Measurements from ENCODE around the gene MRTFA. TPM values are rescaled to one million over a fixed set of nuclear protein-coding genes. Genes with fewer than 3 reads are reported as not detected.
"Not testable (repeated sequence)": the region's sequence is repeated elsewhere in the genome, so short reads cannot be mapped to it uniquely, and the experiment has no call there.

MRTFA gene
- total RNA-seq, 1 donor from 2014 or later, result 47.8 TPM

DNA sequence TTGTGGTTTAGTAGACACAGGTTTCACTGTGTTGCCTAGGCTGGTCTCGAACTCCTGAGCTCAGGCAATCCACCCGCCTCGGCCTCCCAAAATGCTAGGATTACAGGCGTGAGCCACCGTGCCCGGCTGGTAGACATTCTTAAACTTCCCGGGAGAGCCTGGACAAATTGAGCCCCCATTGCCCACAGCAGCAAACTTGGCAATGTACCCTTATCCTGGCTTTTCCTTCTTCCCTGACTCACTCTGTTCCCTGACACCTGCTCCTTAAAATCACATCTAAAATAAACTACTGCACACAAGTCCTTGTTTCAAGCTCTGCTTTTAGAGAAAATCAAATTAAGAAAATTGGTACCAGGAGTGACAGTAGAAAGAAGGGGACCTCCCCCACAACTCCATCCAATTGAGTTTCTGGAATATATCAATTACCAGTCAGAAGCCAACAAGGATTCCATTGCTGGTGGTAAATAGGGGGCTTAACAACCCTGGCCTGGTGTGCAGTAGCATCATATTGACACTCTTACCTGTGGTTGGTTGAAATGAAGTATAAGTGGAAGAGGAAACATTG is 35.4 kb upstream of the MRTFA start:
- intact Hi-C loops (cut with micrococcal nuclease), result no loop called here
- no peaks in the 10 kb centered on the region for H3K27me3 Mint-ChIP-seq (ENCODE audit: insufficient read depth)
- H3K27ac Mint-ChIP-seq, result no peak overlapping the region
- H3K4me3 Mint-ChIP-seq, result no peak overlapping the region
- peaks cover 4% of the 10 kb centered on the region for H3K36me3 Mint-ChIP-seq (ENCODE audit: low read depth)
- H3K9me3 Mint-ChIP-seq, result peaks cover 6% of the 10 kb centered on the region
- no peak for DNase-seq (ENCODE audit: low spot score)
- H3K4me1 Mint-ChIP-seq (ENCODE audit: low read depth), result peaks cover 32% of the 10 kb centered on the region

DNA sequence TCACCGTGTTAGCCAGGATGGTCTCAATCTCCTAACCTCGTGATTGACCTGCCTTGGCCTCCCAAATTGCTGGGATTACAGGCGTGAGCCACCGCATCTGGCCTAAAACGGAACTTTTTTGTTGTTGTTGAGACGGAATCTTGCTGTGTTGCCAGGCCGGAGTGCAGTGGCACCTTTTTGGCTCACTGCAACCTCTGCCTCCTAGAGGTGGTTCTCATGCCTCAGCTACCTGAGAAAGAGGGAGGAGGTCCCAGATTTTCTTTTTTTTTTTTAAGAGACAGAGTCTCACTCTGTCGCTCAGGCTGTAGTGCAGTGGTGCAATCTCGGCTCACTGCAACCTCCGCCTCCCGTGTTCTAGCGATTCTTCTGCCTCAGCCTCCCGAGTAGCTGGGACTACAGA is 34.9 kb upstream of the MRTFA start:
- Mint-ChIP-seq H3K4me1 (ENCODE audit: low read depth) (peaks cover 32% of the 10 kb centered on the region), H3K36me3 (ENCODE audit: low read depth) (peaks cover 6% of the 10 kb centered on the region), H3K4me3 (no peak overlapping the region), H3K9me3 (peaks cover 6% of the 10 kb centered on the region), H3K27ac (no peak overlapping the region), H3K27me3 (ENCODE audit: insufficient read depth) (no peaks in the 10 kb centered on the region)
- intact Hi-C loops (cut with micrococcal nuclease), result no loop called here
- DNase-seq (ENCODE audit: low spot score), result no peak

DNA sequence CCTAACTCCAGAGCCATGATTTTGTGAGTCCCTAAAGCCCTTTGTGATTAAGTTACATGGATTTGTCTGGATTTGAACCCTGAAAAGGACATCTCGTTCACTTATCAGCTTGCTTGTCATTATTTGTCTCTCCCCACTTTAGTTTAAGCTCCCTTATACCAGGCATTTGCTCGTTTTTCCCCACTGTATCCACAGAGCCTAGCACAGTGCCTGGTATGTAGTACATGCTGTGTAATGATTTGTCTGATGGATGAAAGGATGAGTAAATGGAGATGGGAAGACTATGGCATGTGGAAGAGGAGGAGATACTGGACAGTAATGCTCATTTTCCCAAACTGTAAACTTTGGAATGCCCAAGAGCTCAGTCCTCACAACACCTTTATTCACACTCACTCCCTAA is 33.5 kb upstream of the MRTFA start:
- Mint-ChIP-seq H3K4me1 (ENCODE audit: low read depth) (peaks cover 32% of the 10 kb centered on the region), H3K27me3 (ENCODE audit: insufficient read depth) (no peaks in the 10 kb centered on the region), H3K4me3 (no peak overlapping the region), H3K9me3 (peaks cover 6% of the 10 kb centered on the region), H3K27ac (peak overlapping the region; percentile 97), H3K36me3 (ENCODE audit: low read depth) (peaks cover 6% of the 10 kb centered on the region)
- DNase-seq (ENCODE audit: low spot score), result no peak
- intact Hi-C loops (cut with micrococcal nuclease), result no loop called here

DNA sequence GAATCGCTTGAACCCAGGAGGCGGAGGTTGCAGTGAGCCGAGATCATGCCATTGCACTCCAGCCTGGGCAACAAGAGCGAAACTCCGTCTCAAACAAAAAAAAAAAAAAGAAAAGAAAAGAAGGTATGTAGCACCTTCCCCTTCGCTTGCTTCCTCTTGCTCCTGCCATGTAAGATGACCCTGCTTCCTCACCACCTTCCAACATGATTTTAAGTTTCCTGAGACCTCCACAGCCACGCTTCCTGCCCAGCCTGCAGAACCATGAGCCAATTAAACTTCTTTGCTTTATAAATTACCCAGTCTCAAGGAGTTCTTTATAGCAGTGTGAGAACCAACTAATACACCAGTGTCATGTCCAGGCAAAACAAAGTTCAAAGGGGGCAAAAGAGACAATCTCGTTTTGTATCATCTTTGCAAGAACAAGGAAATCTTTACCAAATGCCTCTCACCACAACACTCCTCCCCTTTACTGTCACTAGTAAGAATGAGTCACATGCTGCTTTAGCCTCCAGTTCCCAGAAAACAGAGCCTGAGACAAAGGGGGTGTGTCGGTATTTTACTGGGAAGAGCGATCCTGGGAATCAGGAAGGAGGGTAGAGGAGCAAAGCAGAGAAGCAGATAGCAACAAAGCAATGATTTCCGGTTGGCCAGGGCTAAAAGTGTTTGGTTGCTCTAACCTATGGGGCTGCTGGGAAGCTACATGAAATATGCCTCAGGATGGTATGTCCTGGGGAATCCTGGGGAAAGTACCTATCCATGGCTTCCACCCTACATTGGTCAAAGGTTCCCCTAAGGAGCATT is 32.3 kb upstream of the MRTFA start:
- Mint-ChIP-seq H3K4me3 (peak overlapping the region; percentile 62), H3K27me3 (ENCODE audit: insufficient read depth) (no peaks in the 10 kb centered on the region)
- intact Hi-C loops (cut with micrococcal nuclease), result loop anchor here (1.0 to 2.0 kb wide), 2 partner anchors 14 to 16 kb away; no protein-coding TSS in a partner anchor

DNA sequence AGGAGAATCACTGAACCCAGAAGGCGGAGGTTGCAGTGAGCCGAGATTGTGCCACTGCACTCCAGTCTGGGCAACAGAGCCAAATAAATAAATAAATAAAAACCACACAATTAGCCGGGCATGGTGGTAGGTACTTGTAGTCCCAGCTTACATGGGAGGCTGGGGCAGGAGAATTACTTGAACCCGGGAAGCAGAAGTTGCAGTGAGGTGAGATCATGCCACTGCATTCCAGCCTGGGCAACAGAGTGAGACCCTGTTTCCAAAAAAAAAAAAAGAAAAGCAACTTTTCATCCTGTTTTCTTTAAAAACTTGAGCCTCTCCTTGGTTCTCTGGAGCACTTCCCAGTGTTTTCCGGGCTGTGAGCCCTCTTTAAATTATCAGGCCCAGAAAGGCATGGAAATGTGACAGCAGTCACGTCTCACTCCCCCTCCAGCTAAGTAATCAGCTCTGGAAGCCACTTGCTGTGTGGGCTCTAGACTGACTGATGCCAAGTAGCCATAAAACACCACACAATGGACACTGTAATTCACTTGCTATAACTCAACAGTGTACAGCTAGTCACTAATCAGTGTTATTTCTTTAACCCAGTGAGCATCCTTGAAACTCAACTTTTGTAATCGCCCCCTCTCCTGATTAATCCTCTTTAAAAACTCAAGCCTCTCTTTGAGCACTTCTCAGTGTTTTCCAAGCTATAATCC is 29.8 kb upstream of the MRTFA start:
- no peak overlapping the region for H3K27ac Mint-ChIP-seq
- intact Hi-C loops (cut with micrococcal nuclease), result no loop called here
- H3K9me3 Mint-ChIP-seq, result peaks cover 6% of the 10 kb centered on the region
- H3K4me1 Mint-ChIP-seq (ENCODE audit: low read depth), result peaks cover 26% of the 10 kb centered on the region
- no peak for DNase-seq (ENCODE audit: low spot score)
- peaks cover 6% of the 10 kb centered on the region for H3K36me3 Mint-ChIP-seq (ENCODE audit: low read depth)
- H3K4me3 Mint-ChIP-seq, result no peak overlapping the region
- no peaks in the 10 kb centered on the region for H3K27me3 Mint-ChIP-seq (ENCODE audit: insufficient read depth)

More for the DNA sequence above, 32.3 kb upstream of the MRTFA start:
- Mint-ChIP-seq H3K27ac (peak overlapping the region; percentile 97), H3K36me3 (ENCODE audit: low read depth) (peaks cover 6% of the 10 kb centered on the region), H3K4me1 (ENCODE audit: low read depth) (peaks cover 32% of the 10 kb centered on the region), H3K9me3 (peaks cover 6% of the 10 kb centered on the region)
- no peak for DNase-seq (ENCODE audit: low spot score)

DNA sequence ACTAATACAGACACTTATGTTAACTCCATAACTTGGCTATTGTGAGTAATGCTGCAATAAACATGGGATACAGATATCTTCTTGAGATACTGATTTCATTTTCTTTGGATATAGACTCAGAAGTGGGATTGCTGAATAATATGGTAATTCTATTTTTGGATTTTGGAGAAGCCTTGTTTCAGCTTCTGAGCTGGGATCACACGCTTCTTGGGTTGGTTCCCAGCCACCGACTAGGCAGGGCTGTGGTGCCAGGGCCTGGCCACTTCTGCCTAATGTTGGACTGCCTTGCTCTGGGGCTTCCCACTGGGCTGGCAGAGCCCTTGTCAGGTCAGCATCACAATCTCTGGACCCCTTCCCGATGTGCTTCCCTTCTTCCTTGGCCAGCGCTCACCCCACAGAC is 28.8 kb upstream of the MRTFA start:
- no peaks in the 10 kb centered on the region for H3K27me3 Mint-ChIP-seq (ENCODE audit: insufficient read depth)
- no peak for DNase-seq (ENCODE audit: low spot score)
- intact Hi-C loops (cut with micrococcal nuclease), result no loop called here
- H3K4me3 Mint-ChIP-seq, result no peak overlapping the region
- H3K27ac Mint-ChIP-seq, result no peak overlapping the region
- H3K4me1 Mint-ChIP-seq (ENCODE audit: low read depth), result peaks cover 26% of the 10 kb centered on the region
- H3K36me3 Mint-ChIP-seq (ENCODE audit: low read depth), result peaks cover 6% of the 10 kb centered on the region
- peaks cover 6% of the 10 kb centered on the region for H3K9me3 Mint-ChIP-seq

DNA sequence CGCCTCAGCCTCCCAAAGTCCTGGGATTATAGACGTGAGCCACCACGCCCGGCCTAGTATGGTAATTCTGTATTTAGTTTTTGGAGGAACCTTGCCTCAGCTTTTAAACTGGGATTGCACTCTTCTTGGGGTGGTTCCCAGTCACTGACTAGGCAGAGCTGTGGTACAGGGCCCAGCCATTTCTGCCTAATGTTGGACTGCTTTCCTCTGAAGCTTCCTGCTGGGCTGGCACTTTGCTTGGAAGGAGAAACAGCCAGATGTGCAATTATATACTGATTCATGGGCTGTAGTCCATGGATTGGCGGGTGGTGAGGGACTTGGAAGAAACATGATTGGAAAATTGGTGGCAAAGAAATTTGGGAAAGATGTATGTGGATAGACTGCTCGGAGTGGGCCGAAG is 25.2 kb upstream of the MRTFA start:
- no peaks in the 10 kb centered on the region for H3K27me3 Mint-ChIP-seq (ENCODE audit: insufficient read depth)

DNA sequence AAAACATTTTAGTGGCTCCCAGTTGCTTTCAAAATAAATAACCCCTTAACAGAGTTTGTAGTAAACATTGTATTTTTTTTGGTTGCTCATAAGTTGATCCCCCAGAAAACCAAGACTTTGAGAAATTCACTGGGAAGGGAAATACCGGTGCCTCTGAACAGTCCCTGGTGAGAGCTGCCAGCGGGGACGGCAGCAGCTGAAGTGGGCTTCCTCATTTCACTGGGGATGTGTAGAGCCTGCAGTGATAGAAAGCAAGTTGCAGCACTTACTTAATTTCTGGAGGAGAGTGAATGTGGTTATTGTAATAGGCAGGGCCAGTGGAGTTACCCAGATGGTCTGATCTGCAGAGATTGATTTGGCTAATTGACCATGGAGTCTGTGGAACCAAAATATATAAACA is 24.2 kb upstream of the MRTFA start:
- no peak overlapping the region for H3K27ac Mint-ChIP-seq
- no peaks in the 10 kb centered on the region for H3K27me3 Mint-ChIP-seq (ENCODE audit: insufficient read depth)

More for the DNA sequence above, 25.2 kb upstream of the MRTFA start:
- H3K36me3 Mint-ChIP-seq (ENCODE audit: low read depth), result peaks cover 1% of the 10 kb centered on the region
- no peaks in the 10 kb centered on the region for H3K9me3 Mint-ChIP-seq
- intact Hi-C loops (cut with micrococcal nuclease), result no loop called here
- no peak overlapping the region for H3K4me3 Mint-ChIP-seq
- H3K27ac Mint-ChIP-seq, result no peak overlapping the region
- no peak for DNase-seq (ENCODE audit: low spot score)
- no peaks in the 10 kb centered on the region for H3K4me1 Mint-ChIP-seq (ENCODE audit: low read depth)

DNA sequence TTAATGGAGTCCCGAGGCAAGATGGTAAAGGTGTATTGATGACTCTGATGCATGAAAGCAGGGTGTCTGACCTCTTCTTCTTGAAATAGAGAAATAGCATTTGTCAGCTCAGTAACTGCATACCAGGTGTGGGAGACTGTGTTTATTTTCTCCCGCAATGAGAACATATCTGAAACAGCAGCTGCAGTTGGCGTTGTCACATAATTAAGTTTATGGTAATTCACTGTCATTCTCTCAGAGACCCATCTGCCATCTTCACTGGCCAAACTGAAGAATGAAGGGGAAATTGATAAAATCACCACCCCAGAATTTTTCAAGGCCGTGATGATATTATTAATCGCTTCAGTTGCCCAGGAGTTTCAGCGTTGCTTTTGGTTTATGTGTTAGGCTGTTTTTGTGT is 22.6 kb upstream of the MRTFA start:
- no peaks in the 10 kb centered on the region for H3K4me1 Mint-ChIP-seq (ENCODE audit: low read depth)
- no peaks in the 10 kb centered on the region for H3K27me3 Mint-ChIP-seq (ENCODE audit: insufficient read depth)

More for the DNA sequence above, 24.2 kb upstream of the MRTFA start:
- intact Hi-C loops (cut with micrococcal nuclease), result no loop called here
- Mint-ChIP-seq H3K4me1 (ENCODE audit: low read depth) (no peaks in the 10 kb centered on the region), H3K4me3 (no peak overlapping the region), H3K9me3 (no peaks in the 10 kb centered on the region), H3K36me3 (ENCODE audit: low read depth) (no peaks in the 10 kb centered on the region)
- DNase-seq (ENCODE audit: low spot score), result no peak

DNA sequence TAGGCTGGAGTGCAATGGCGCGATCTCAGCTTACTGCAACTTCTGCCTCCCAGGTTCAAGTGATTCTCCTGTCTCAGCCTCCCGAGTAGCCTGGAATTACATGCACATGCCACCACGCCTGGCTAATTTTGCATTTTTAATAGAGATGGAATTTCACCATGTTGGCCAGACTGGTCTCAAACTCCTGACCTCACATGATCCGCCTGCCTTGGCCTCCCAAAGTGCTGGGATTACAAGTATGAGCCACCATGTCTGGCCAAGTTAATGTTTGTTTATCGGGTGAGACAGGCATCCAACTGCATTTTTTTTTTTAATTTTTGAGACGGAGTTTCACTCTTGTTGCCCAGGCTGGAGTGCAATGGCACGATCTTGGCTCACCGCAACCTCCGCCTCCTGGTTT is 20.1 kb upstream of the MRTFA start:
- intact Hi-C loops (cut with micrococcal nuclease); H3K9me3 Mint-ChIP-seq; H3K36me3 Mint-ChIP-seq (ENCODE audit: low read depth); DNase-seq (ENCODE audit: low spot score); H3K27me3 Mint-ChIP-seq (ENCODE audit: insufficient read depth); H3K27ac Mint-ChIP-seq; H3K4me3 Mint-ChIP-seq: not testable (repeated sequence)
- H3K4me1 Mint-ChIP-seq (ENCODE audit: low read depth), result peaks cover 11% of the 10 kb centered on the region

More for the DNA sequence above, 22.6 kb upstream of the MRTFA start:
- DNase-seq (ENCODE audit: low spot score), result no peak
- Mint-ChIP-seq H3K36me3 (ENCODE audit: low read depth) (no peaks in the 10 kb centered on the region), H3K27ac (no peak overlapping the region), H3K4me3 (no peak overlapping the region), H3K9me3 (no peaks in the 10 kb centered on the region)
- intact Hi-C loops (cut with micrococcal nuclease), result no loop called here

DNA sequence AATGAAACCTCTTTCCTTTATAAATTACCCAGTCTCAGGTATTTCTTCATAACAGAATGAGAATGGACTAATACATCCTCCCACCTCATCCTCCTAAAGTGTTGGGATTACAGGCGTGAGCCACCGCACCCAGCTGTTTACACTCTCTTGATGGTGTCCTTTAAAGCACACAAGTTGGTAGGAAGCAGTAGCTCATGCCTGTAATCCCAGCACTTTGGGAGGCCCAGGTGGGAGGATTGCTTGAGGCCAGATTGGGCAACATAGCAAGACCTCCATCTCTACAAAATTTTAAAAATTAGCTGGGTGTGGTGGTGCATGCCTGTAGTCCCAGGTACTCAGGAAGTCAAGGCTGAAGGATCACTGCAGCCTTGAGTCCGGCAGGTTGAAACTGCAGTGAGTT is 19.4 kb upstream of the MRTFA start:
- H3K9me3 Mint-ChIP-seq; H3K27ac Mint-ChIP-seq; H3K36me3 Mint-ChIP-seq (ENCODE audit: low read depth); intact Hi-C loops (cut with micrococcal nuclease); H3K27me3 Mint-ChIP-seq (ENCODE audit: insufficient read depth); DNase-seq (ENCODE audit: low spot score); H3K4me3 Mint-ChIP-seq: not testable (repeated sequence)
- H3K4me1 Mint-ChIP-seq (ENCODE audit: low read depth), result peaks cover 18% of the 10 kb centered on the region

DNA sequence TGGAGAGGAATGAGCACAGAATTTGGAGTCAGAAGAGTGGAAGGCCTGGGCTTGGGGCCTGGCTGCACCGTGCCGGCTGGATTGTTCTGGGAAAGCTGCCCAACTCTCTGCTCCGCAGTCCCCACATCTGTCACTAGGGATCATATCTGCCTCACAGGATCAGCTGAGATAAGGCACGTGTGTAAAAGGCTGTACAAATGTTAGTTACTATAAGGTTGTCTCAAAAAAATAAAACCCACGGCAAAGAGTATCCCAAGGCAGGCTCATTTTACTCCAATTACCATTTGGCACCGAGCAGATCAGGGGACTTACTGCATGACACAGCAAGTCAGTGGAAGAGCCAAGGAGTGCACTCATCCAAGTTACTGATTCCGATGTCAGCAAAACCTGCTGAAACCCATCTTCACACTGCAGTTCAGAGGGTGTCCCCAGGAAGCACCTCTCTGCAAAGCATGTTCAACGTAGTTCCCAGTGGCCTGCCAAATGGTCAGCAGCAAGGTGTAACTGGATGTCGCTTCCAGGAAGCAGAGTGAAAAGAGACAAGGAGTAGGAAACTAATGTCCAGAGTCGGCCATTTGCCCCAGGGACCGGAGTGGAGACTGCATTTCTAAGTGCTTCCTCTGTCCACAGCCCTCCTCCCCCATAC is 18.1 kb upstream of the MRTFA start:
- no peak overlapping the region for H3K27ac Mint-ChIP-seq
- no peaks in the 10 kb centered on the region for H3K27me3 Mint-ChIP-seq (ENCODE audit: insufficient read depth)
- no peak for DNase-seq (ENCODE audit: low spot score)
- intact Hi-C loops (cut with micrococcal nuclease), result no loop called here
- H3K4me3 Mint-ChIP-seq, result no peak overlapping the region
- no peaks in the 10 kb centered on the region for H3K9me3 Mint-ChIP-seq
- H3K36me3 Mint-ChIP-seq (ENCODE audit: low read depth), result no peaks in the 10 kb centered on the region
- peaks cover 20% of the 10 kb centered on the region for H3K4me1 Mint-ChIP-seq (ENCODE audit: low read depth)

DNA sequence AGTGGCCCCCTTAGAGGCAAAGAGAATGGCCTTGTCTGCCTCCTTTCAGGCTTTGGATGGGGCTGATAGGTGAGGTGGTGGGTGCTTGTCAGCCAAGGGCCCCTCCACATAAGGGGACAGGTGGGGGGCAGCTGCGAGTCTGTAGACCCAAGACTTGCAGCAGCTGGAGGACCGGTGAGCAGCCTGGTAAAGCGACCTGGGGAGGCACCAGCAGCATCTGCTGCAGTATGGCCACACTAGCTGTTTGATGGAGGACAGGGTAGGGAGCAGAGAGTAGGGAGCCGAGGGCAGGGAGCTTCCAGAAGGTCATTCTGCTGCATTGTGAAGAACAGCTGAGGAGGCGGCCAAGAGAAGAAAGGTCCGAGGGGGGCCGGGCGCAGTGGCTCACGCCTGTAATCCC is 16.8 kb upstream of the MRTFA start:
- Mint-ChIP-seq H3K4me1 (ENCODE audit: low read depth) (peaks cover 21% of the 10 kb centered on the region), H3K36me3 (ENCODE audit: low read depth) (no peaks in the 10 kb centered on the region), H3K4me3 (no peak overlapping the region), H3K27me3 (ENCODE audit: insufficient read depth) (no peaks in the 10 kb centered on the region), H3K9me3 (no peaks in the 10 kb centered on the region), H3K27ac (no peak overlapping the region)
- intact Hi-C loops (cut with micrococcal nuclease), result loop anchor here (2.0 kb wide), 1 partner anchor 15 kb away; no protein-coding TSS in a partner anchor
- no peak for DNase-seq (ENCODE audit: low spot score)
